ENCODE data around the gene GSN. TPM values are rescaled to one million over a fixed set of nuclear protein-coding genes. Genes with fewer than 3 reads are reported as not detected.

The GSN gene
- total and polyA plus RNA-seq, 5 experiments from 2014 or later: 2.0 to 7.9 (median 3.3) TPM

DNA sequence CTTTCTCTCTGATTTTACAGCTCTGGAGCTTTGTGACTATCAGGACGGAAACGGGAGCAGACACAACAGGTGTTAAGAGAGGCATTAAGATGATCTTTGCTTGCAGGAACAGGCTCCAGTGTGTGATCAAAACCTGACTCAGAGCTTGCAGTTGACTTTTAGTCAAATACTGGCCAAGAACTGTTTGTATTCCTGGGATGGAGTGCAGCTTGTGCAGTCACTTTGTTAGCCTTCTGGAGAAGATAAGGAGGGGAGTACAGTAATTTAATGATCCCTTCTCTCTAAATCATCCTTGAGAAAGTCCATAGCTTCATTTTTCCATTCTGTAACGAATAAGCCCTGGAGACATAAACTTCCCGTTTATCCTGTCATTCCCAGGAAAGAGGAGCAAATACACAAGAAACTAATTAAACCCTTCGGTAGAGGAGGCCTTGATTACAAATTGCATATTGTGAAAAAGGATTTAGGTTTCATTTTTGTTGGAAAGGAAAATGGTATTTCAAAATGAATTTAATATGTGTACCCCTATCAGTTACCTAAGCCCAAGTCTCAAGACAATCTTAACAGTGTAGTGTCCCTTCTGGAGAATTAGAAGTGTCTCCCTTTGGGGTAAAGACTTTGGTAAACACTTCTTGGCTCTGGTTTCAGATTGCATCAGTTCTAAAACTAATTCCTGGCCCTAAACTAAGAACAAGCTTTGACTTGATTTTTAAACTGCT is 105.2 kb downstream of the GSN start:
- Mint-ChIP-seq H3K27ac (peak overlapping the region in 4 of 10 donors; percentile 22 to 73 (median 55)), H3K36me3 (peaks cover 0 to 5% (median 3%) of the 10 kb centered on the region in 3 donors), H3K27me3 (peaks cover 0 to 2% (median 0%) of the 10 kb centered on the region in 5 donors), H3K9me3 (peaks cover 0 to 11% (median 0%) of the 10 kb centered on the region in 9 donors), H3K4me3 (no peak overlapping the region), H3K4me1 (peaks cover 15 to 39% (median 33%) of the 10 kb centered on the region in 4 donors)
- POLR2A ChIA-PET: interaction anchor here (0.6 kb wide), 1 partner anchor 657 kb away, joined by 4 read pairs; no protein-coding TSS in a partner anchor
- ATAC-seq (no peak), DNase-seq (no peak)

DNA sequence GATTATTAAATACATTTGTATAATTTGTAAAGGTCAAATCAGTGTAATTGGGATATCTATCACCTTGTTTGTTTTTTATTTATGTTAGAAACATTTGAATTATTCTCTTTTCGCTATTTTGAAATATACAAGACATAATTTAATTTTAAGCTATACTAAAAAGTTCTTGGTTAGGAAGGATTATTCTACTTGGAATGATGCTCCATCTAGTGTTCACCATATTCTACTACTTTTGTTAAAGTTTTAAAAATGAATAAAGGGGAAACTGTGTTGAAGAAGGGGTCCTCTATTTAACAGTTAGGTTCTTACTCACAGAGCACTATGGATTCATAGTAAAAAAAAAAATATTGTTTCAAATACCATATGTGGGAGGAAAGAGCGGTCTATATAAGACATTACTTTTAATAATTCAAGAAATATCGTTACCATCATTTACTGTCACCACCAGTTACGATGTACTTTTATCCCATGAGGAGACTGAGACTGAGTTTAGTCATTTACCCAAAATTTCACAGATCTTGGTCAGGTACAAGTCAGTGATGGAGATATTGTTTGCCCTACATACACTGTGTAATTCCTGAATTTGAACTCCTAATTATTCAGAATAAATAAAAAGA is 108.4 kb downstream of the GSN start:
- peaks cover 0 to 7% (median 3%) of the 10 kb centered on the region in 3 donors for H3K36me3 Mint-ChIP-seq
- peaks cover 3 to 18% (median 16%) of the 10 kb centered on the region in 4 donors for H3K4me1 Mint-ChIP-seq
- POLR2A ChIA-PET: no interaction called here
- H3K4me3 Mint-ChIP-seq: no peak overlapping the region
- ATAC-seq: no peak
- H3K27ac Mint-ChIP-seq: no peak overlapping the region
- peak in 1 of 10 donors; percentile 21 for DNase-seq
- H3K27me3 Mint-ChIP-seq: peaks cover 0 to 2% (median 0%) of the 10 kb centered on the region in 5 donors
- peaks cover 0 to 4% (median 0%) of the 10 kb centered on the region in 9 donors for H3K9me3 Mint-ChIP-seq

- H3K36me3 Mint-ChIP-seq: peaks cover 0 to 7% (median 3%) of the 10 kb centered on the region in 3 donors
- POLR2A ChIA-PET: no interaction called here
- ATAC-seq: no peak
- peaks cover 0 to 4% (median 0%) of the 10 kb centered on the region in 9 donors for H3K9me3 Mint-ChIP-seq
- no peak overlapping the region for H3K27ac Mint-ChIP-seq
- H3K4me3 Mint-ChIP-seq: no peak overlapping the region
- DNase-seq: no peak
- H3K27me3 Mint-ChIP-seq: peaks cover 0 to 2% (median 0%) of the 10 kb centered on the region in 5 donors
- H3K4me1 Mint-ChIP-seq: no peaks in the 10 kb centered on the region
Measured at GRCh38 chr9:121380846-121381245, 112.9 kb downstream of the GSN start.

Other genes starting within 250 kb of the GSN start
- gene C5, start 217.9 kb upstream of the GSN start, total RNA-seq: 1 to 10 TPM; 1.0 to 1.1 TPM
- gene C5, start 217.9 kb upstream of the GSN start, polyA plus RNA-seq: under 1 TPM in 2 of 3 donors, not detected in 1; 0.32 to 0.71 TPM
- gene CNTRL, start 193.2 kb upstream of the GSN start, total RNA-seq: 100 to 1,000 TPM; 112 to 115 TPM
- 10 to 100 TPM in 2 of 3 donors, 1 to 10 TPM in 1; 6.5 to 20.6 (median 11.3) TPM for gene CNTRL, start 193.2 kb upstream of the GSN start, polyA plus RNA-seq
- 10 to 100 TPM; 49.6 to 62.3 TPM for gene RAB14, start 66.3 kb upstream of the GSN start, total RNA-seq
- gene RAB14, start 66.3 kb upstream of the GSN start, polyA plus RNA-seq: 10 to 100 TPM; 34.6 to 37.2 (median 36.8) TPM
- gene STOM, start 102.1 kb downstream of the GSN start, total RNA-seq: 10 to 100 TPM; 16.0 to 17.9 TPM
- gene STOM, start 102.1 kb downstream of the GSN start, polyA plus RNA-seq: 100 to 1,000 TPM in 1 of 3 donors, 10 to 100 TPM in 2; 18.7 to 193 (median 19.5) TPM
- not detected for gene GGTA1, start 231.7 kb downstream of the GSN start, total RNA-seq
- under 1 TPM in 1 of 3 donors, not detected in 2; 0.34 TPM for gene GGTA1, start 231.7 kb downstream of the GSN start, polyA plus RNA-seq